Measurements from ENCODE around the gene MPEG1. TPM values are rescaled to one million over a fixed set of nuclear protein-coding genes. Genes with fewer than 3 reads are reported as not detected.

MPEG1 gene
- total RNA-seq, 1 donor from 2014 or later = not detected

Other genes starting within 250 kb of the MPEG1 start
- gene GLYATL1B, start 126.6 kb downstream of the MPEG1 start, total RNA-seq = not detected in 2 replicates
- gene FAM111B, start 105.7 kb downstream of the MPEG1 start, total RNA-seq = under 0.01 TPM in 2 replicates
- 7.9 and 18.3 TPM in 2 replicates for gene FAM111A, start 70.1 kb downstream of the MPEG1 start, total RNA-seq
- 2.4 and 2.6 TPM in 2 replicates for gene DTX4, start 40.8 kb downstream of the MPEG1 start, total RNA-seq
- not detected in 2 replicates for gene OR5AN1, start 146.0 kb upstream of the MPEG1 start, total RNA-seq
- gene OR5A2, start 213.5 kb upstream of the MPEG1 start, total RNA-seq = not detected in 2 replicates
- not detected in 2 replicates for gene OR5A1, start 223.5 kb upstream of the MPEG1 start, total RNA-seq
- not detected in 2 replicates for gene OR4D6, start 244.0 kb upstream of the MPEG1 start, total RNA-seq

All from bronchial epithelial cell (primary cell).